ENCODE results near the gene LUM.

The LUM gene

GRCh38 chr12:91123236-91123916, 12.1 kb upstream of the LUM start:
- H3K9me3 ChIP-seq (ENCODE audit: control insufficient read depth, insufficient read depth, low read depth, low read length): no peaks in the 10 kb centered on the region
- no peak overlapping the region for H3K27ac ChIP-seq (ENCODE audit: extremely low read depth, low read depth, low read length)
- ChIA-PET POLR2A (no interaction called here), CTCF (interaction anchor here (0.6 to 1.2 kb wide), 2 partner anchors 13 to 203 kb away, joined by 4 read pairs; partner anchors contain the start of gene LUM)
- H3K4me1 ChIP-seq (ENCODE audit: control insufficient read depth, insufficient read depth, low read length): 0 out of 2 replicates have a peak, but pooled peaks cover 3% of the 10 kb centered on the region
- no peak overlapping the region for H3K4me3 ChIP-seq (ENCODE audit: low read depth, low read length)
- no peak for TF ChIP-seq ZSCAN23 (tag by site-specific recombination; IDR thresholded peaks at IDR 0.05)
- no peak for TF ChIP-seq ZNF341 (tag by site-specific recombination; IDR thresholded peaks at IDR 0.05; ENCODE audit: low read depth)
- TF ChIP-seq ZNF530 (tag by site-specific recombination; IDR thresholded peaks at IDR 0.05; ENCODE audit: low read depth): no peak
- TF ChIP-seq ZNF514 (tag by site-specific recombination; IDR thresholded peaks at IDR 0.05): no peak
- TF ChIP-seq GLIS1 (tag by site-specific recombination; IDR thresholded peaks at IDR 0.05): no peak
- no peak for TF ChIP-seq SCRT1 (tag by site-specific recombination; IDR thresholded peaks at IDR 0.05; ENCODE audit: borderline replicate concordance)
- TF ChIP-seq BCL6B (tag by site-specific recombination; IDR thresholded peaks at IDR 0.05): no peak
- no peak for TF ChIP-seq ZSCAN30 (tag by site-specific recombination; IDR thresholded peaks at IDR 0.05)
- TF ChIP-seq ZNF391 (tag by site-specific recombination; IDR thresholded peaks at IDR 0.05; ENCODE audit: borderline replicate concordance, low read depth): no peak
- TF ChIP-seq ZNF202 (tag by site-specific recombination; IDR thresholded peaks at IDR 0.05; ENCODE audit: borderline replicate concordance): no peak
- TF ChIP-seq ZNF248 (tag by site-specific recombination; IDR thresholded peaks at IDR 0.05): no peak
- no peak for TF ChIP-seq ZNF214 (tag by site-specific recombination; IDR thresholded peaks at IDR 0.05; ENCODE audit: borderline replicate concordance)
- no peaks in the 10 kb centered on the region for H3K36me3 ChIP-seq (ENCODE audit: control insufficient read depth in 2 of 2, insufficient read depth in 1 of 2, low read length in 2 of 2)

GRCh38 chr12:91120781-91121180, 9.5 kb upstream of the LUM start:
- CTCF ChIA-PET: no interaction called here

GRCh38 chr12:91119089-91119488, 7.8 kb upstream of the LUM start:
- no peaks in the 10 kb centered on the region for H3K9me3 ChIP-seq (ENCODE audit: control insufficient read depth, insufficient read depth, low read depth, low read length)
- H3K27ac ChIP-seq (ENCODE audit: extremely low read depth, low read depth, low read length): no peak overlapping the region
- ChIA-PET POLR2A (no interaction called here), CTCF (interaction anchor here (1.8 kb wide), 1 partner anchor 11 kb away, joined by 9 read pairs; no protein-coding TSS in a partner anchor)
- 0 out of 2 replicates have a peak, but pooled peaks cover 3% of the 10 kb centered on the region for H3K4me1 ChIP-seq (ENCODE audit: control insufficient read depth, insufficient read depth, low read length)
- H3K4me3 ChIP-seq (ENCODE audit: low read depth, low read length): no peak overlapping the region
- no peaks in the 10 kb centered on the region for H3K36me3 ChIP-seq (ENCODE audit: control insufficient read depth in 2 of 2, insufficient read depth in 1 of 2, low read length in 2 of 2)
- TF ChIP-seq TRIM28 (IDR thresholded peaks at IDR 0.05; ENCODE audit: borderline replicate concordance, low read length) (peak; percentile 67; the same call in 1 of the 2 replicates), KLF17 (tag by site-specific recombination; IDR thresholded peaks at IDR 0.05) (no peak), ATF2 (tag by site-specific recombination; IDR thresholded peaks at IDR 0.05; ENCODE audit: low read depth) (peak; percentile 81), SETDB1 (IDR thresholded peaks at IDR 0.05; ENCODE audit: insufficient read length, low read length) (peak; percentile 40)

More at GRCh38 chr12:91120781-91121180, 9.5 kb upstream of the LUM start:
- Histone ChIP-seq H3K36me3 (ENCODE audit: control insufficient read depth in 2 of 2, insufficient read depth in 1 of 2, low read length in 2 of 2) (no peaks in the 10 kb centered on the region), H3K27ac (ENCODE audit: extremely low read depth, low read depth, low read length) (no peak overlapping the region), H3K4me3 (ENCODE audit: low read depth, low read length) (no peak overlapping the region), H3K9me3 (ENCODE audit: control insufficient read depth, insufficient read depth, low read depth, low read length) (no peaks in the 10 kb centered on the region), H3K4me1 (ENCODE audit: control insufficient read depth, insufficient read depth, low read length) (0 out of 2 replicates have a peak, but pooled peaks cover 3% of the 10 kb centered on the region)
- TF ChIP-seq ZNF423 (tag by site-specific recombination; IDR thresholded peaks at IDR 0.05): no peak
- no peak for TF ChIP-seq YY2 (tag by site-specific recombination; IDR thresholded peaks at IDR 0.05)
- no peak for TF ChIP-seq ZNF23 (tag by site-specific recombination; IDR thresholded peaks at IDR 0.05; ENCODE audit: borderline replicate concordance)
- TF ChIP-seq ZNF624 (tag by site-specific recombination; IDR thresholded peaks at IDR 0.05): no peak
- TF ChIP-seq GLI4 (tag by site-specific recombination; IDR thresholded peaks at IDR 0.05): no peak
- no peak for TF ChIP-seq ZNF785 (tag by site-specific recombination; IDR thresholded peaks at IDR 0.05)
- no peak for TF ChIP-seq ZSCAN30 (tag by site-specific recombination; IDR thresholded peaks at IDR 0.05)
- no peak for TF ChIP-seq ZNF580 (tag by site-specific recombination; IDR thresholded peaks at IDR 0.05)
- no peak for TF ChIP-seq GFI1B (tag by site-specific recombination; IDR thresholded peaks at IDR 0.05)
- TF ChIP-seq ZNF776 (tag by site-specific recombination; IDR thresholded peaks at IDR 0.05; ENCODE audit: borderline replicate concordance): no peak
- POLR2A ChIA-PET: no interaction called here

Measured in HEK293 (cell line).